Activated B cell treated with CpG ODN at 0.5 μM for 24 hours (primary cell): ENCODE results near the gene CPTP. TPM values are rescaled to one million over a fixed set of nuclear protein-coding genes. Genes with fewer than 3 reads are reported as not detected.

Experiments used
- ATAC-seq: fragments of 200-7000 bp; cut with Tn5 transposase; one replicate; pipeline ENCODE4 v1.10.0; 2021; ENCODE audit warnings: low read depth, mild to moderate bottlenecking, moderate library complexity
- CTCF ChIA-PET: fragments of 350-600 bp; sonication (Branson Sonifier 250); formaldehyde crosslinking; loops from one replicate; lab custom pipeline; 2021; ENCODE audit warnings: antibody characterized with exemption; lab: Charles Lee
- POLR2A ChIA-PET: fragments of 350-600 bp; sonication (Branson Sonifier 250); formaldehyde crosslinking; loops from one replicate; lab custom pipeline; 2021; ENCODE audit warnings: antibody characterized with exemption; lab: Charles Lee
- DNase-seq: peaks from one replicate; pipeline ENCODE4 v3.0.0; 2022
- H3K27ac Mint-ChIP-seq: one replicate; pipeline ENCODE4 v1.8.0; 2020; ENCODE audit warnings: mixed read lengths
- H3K27me3 Mint-ChIP-seq: one replicate; pipeline ENCODE4 v1.8.0; 2021; ENCODE audit warnings: mixed read lengths
- H3K36me3 Mint-ChIP-seq: one replicate; pipeline ENCODE4 v1.8.0; 2021; ENCODE audit warnings: low read depth, mixed read lengths
- H3K4me1 Mint-ChIP-seq: one replicate; pipeline ENCODE4 v1.8.0; 2021; ENCODE audit warnings: mixed read lengths
- H3K4me3 Mint-ChIP-seq: one replicate; pipeline ENCODE4 v1.8.0; 2020; ENCODE audit warnings: mild to moderate bottlenecking, mixed read lengths
- H3K9me3 Mint-ChIP-seq: one replicate; pipeline ENCODE4 v1.8.0; 2020; ENCODE audit warnings: mixed read lengths
- intact Hi-C: fragments of 100-400 bp; cut with micrococcal nuclease; formaldehyde crosslinking; loops from one replicate; pipeline ENCODE4 v1.15.1; 2024
- total RNA-seq: library from RNA; stranded (reverse); gene quantifications from 2 replicates; pipeline ENCODE4 v1.2.3, GENCODE V29; 2022
- TF ChIP-seq, protein P1 (sequence below): fragments of 200-600 bp; IDR thresholded peaks from one replicate; pipeline ENCODE4 v1.8.0; 2022; ENCODE audit warnings: antibody characterized with exemption, mild to moderate bottlenecking

The CPTP gene
- total RNA-seq, 1 donor from 2014 or later: 15.3 TPM

DNA sequence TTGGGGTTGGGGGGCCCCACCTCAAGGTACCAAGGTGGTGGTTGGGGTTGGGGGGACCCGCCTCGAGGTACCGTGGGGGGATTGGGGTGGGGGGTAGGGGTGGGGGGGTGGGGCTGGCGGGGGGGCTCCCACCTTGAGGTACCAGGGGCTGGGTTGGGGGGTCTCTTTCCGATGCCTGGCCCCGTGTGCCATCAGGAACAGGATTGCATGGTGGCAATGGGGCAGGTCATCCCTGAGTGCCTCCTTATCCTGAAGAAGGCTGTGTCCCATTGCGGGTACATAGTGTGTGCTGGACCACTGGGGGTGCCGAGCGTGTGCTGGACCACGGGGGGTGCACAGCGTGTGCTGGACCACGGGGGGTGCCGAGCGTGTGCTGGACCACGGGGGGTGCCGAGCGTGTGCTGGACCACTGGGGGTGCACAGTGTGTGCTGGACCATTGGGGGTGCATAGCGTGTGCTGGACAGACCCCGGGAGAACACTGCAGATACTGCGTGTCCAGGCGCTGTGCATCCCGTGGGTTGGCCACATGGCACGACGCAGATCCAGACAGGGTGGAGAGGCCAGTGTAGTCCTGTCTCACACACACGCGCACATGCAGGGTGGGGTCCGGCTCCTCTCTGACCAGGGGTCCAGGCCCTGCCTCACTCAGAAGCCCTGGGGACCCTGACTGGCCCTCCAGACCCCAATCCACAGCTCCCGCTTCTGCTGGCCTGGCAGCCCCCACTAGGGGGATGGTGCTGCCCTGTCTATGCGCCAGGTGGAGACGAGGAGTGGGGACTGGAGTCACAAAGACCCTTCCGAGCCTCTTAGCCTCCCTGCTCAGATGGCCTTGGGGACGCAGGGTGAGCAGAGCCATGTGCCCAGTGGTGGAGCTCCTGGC, 40.1 kb upstream of the CPTP start:
- no peak for DNase-seq
- intact Hi-C loops: no loop called here
- no peak overlapping the region for H3K4me3 Mint-ChIP-seq
- H3K27me3 Mint-ChIP-seq: no peaks in the 10 kb centered on the region
- H3K9me3 Mint-ChIP-seq: no peaks in the 10 kb centered on the region
- ChIA-PET POLR2A (interaction anchor here (0.8 kb wide), 1 partner anchor 301 kb away, joined by 3 read pairs; no protein-coding TSS in a partner anchor), CTCF (no interaction called here)
- ATAC-seq: no peak
- H3K4me1 Mint-ChIP-seq: peaks cover 4% of the 10 kb centered on the region
- H3K27ac Mint-ChIP-seq: no peak overlapping the region
- TF ChIP-seq, protein P1, sequence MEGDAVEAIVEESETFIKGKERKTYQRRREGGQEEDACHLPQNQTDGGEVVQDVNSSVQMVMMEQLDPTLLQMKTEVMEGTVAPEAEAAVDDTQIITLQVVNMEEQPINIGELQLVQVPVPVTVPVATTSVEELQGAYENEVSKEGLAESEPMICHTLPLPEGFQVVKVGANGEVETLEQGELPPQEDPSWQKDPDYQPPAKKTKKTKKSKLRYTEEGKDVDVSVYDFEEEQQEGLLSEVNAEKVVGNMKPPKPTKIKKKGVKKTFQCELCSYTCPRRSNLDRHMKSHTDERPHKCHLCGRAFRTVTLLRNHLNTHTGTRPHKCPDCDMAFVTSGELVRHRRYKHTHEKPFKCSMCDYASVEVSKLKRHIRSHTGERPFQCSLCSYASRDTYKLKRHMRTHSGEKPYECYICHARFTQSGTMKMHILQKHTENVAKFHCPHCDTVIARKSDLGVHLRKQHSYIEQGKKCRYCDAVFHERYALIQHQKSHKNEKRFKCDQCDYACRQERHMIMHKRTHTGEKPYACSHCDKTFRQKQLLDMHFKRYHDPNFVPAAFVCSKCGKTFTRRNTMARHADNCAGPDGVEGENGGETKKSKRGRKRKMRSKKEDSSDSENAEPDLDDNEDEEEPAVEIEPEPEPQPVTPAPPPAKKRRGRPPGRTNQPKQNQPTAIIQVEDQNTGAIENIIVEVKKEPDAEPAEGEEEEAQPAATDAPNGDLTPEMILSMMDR: no peak
- H3K36me3 Mint-ChIP-seq: no peaks in the 10 kb centered on the region

DNA sequence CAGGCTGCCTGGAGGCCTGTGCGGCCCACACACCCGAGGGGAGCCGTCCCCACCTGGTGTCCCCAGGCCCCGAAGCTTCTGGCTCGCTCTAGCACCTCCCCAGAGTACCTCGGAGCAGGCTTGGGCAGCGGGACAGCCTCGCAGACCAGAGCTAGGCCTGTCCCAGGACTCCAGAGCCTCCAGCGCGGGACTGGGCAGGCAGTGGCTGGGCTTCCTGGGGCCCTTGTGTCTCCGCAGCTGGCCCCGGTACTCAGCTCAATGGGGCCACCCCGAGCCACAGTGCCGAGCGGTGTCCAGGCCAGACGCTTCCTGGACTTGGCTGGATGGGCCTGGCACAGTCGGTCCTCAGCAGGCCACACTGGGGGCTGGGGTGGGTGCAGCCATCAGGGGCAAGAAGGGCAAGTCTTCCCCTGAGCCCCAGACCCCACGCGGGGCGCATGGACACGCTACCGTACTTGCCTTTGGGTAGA, 39.5 kb upstream of the CPTP start:
- no peak for DNase-seq
- peaks cover 6% of the 10 kb centered on the region for H3K4me1 Mint-ChIP-seq
- H3K9me3 Mint-ChIP-seq: no peaks in the 10 kb centered on the region
- no peak for ATAC-seq
- CTCF ChIA-PET: no interaction called here
- no peaks in the 10 kb centered on the region for H3K36me3 Mint-ChIP-seq
- POLR2A ChIA-PET: no interaction called here
- intact Hi-C loops: no loop called here
- H3K4me3 Mint-ChIP-seq: no peak overlapping the region
- peaks cover 1% of the 10 kb centered on the region for H3K27me3 Mint-ChIP-seq
- H3K27ac Mint-ChIP-seq: no peak overlapping the region
- TF ChIP-seq, protein P1: no peak

DNA sequence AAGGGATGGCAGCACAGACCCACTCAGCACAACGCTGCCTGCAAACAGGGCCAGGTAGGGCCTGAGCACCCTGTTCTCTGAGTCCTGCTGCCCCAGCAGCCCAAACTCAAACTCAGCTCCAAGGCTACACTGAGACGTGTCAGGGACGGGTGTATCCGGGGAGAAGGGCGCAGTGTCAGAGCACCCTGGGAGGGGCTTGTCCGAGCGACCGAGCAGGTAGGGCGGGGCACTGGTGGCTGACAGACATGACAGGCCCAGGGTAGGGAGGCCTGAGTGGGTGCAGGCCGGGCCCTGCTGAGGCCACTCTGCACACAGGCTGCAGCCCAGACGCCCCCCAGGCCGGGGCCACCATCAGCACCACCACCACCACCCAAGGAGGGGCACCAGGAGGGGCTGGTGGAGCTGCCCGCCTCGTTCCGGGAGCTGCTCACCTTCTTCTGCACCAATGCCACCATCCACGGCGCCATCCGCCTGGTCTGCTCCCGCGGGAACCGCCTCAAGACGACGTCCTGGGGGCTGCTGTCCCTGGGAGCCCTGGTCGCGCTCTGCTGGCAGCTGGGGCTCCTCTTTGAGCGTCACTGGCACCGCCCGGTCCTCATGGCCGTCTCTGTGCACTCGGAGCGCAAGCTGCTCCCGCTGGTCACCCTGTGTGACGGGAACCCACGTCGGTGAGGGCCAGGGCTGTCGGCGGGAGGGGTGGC, 38.8 kb upstream of the CPTP start:
- POLR2A ChIA-PET: no interaction called here
- CTCF ChIA-PET: no interaction called here
- Mint-ChIP-seq H3K27me3 (peaks cover 2% of the 10 kb centered on the region), H3K36me3 (no peaks in the 10 kb centered on the region), H3K4me3 (no peak overlapping the region), H3K9me3 (no peaks in the 10 kb centered on the region), H3K4me1 (peaks cover 9% of the 10 kb centered on the region), H3K27ac (no peak overlapping the region)
- TF ChIP-seq, protein P1: no peak
- ATAC-seq (no peak), DNase-seq (no peak)
- intact Hi-C loops: no loop called here

DNA sequence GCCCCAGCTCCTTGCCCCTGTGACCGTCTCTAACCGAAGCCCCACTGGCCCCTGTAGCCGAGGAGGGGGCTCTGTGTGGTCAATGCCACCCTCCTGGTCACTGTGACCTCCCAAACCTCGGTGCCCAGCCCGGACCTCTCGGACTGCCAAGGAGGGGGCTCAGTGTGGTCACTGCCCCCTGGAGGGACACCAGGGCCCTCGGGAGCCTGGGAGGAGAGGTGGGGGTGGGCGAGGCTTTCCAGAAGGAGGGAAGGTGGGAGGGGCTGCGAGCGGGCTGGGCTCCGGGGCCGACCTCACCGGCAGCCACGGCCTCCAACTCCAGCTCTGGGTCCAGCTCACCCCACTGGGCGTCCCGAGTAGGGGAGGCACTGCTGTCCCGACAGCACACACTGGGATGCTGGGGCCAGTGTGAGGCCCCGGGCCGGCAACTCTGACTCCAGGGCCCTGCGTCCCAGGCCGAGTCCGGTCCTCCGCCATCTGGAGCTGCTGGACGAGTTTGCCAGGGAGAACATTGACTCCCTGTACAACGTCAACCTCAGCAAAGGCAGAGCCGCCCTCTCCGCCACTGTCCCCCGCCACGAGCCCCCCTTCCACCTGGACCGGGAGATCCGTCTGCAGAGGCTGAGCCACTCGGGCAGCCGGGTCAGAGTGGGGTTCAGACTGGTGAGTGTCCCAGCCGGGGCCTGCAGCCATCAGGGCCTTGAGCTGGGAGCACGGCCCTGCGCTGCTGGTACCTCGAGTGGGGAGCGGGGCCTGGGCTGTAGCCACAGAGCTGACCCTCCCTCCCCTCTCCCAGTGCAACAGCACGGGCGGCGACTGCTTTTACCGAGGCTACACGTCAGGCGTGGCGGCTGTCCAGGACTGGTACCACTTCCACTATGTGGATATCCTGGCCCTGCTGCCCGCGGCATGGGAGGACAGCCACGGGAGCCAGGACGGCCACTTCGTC, 38.0 kb upstream of the CPTP start:
- no peak for DNase-seq
- H3K9me3 Mint-ChIP-seq: no peaks in the 10 kb centered on the region
- H3K27me3 Mint-ChIP-seq: peaks cover 2% of the 10 kb centered on the region
- TF ChIP-seq, protein P1: no peak
- intact Hi-C loops: no loop called here
- no peak for ATAC-seq
- no peak overlapping the region for H3K4me3 Mint-ChIP-seq
- ChIA-PET POLR2A (no interaction called here), CTCF (no interaction called here)
- no peaks in the 10 kb centered on the region for H3K36me3 Mint-ChIP-seq
- no peak overlapping the region for H3K27ac Mint-ChIP-seq
- peaks cover 9% of the 10 kb centered on the region for H3K4me1 Mint-ChIP-seq
